Activated naive CD8-positive, alpha-beta T cell treated with anti-CD3 and anti-CD28 coated beads for 36 hours (primary cell): ENCODE results near the gene MYCBPAP. TPM values are rescaled to one million over a fixed set of nuclear protein-coding genes. Genes with fewer than 3 reads are reported as not detected.

Experiments used
- DNase-seq: peaks from one replicate; pipeline ENCODE4 v3.0.0; 2021
- H3K27ac Mint-ChIP-seq: one replicate; pipeline ENCODE4 v1.8.0; 2022; ENCODE audit warnings: mild to moderate bottlenecking, moderate library complexity, mixed read lengths
- H3K27me3 Mint-ChIP-seq: one replicate; pipeline ENCODE4 v1.8.0; 2022; ENCODE audit warnings: mild to moderate bottlenecking, mixed read lengths
- H3K36me3 Mint-ChIP-seq: one replicate; pipeline ENCODE4 v1.8.0; 2021; ENCODE audit warnings: mild to moderate bottlenecking, mixed read lengths
- H3K4me1 Mint-ChIP-seq: one replicate; pipeline ENCODE4 v1.8.0; 2021; ENCODE audit warnings: mixed read lengths
- H3K4me3 Mint-ChIP-seq: one replicate; pipeline ENCODE4 v1.8.0; 2022; ENCODE audit warnings: mild to moderate bottlenecking, moderate library complexity, mixed read lengths
- H3K9me3 Mint-ChIP-seq: one replicate; pipeline ENCODE4 v1.8.0; 2022; ENCODE audit warnings: mixed read lengths
- total RNA-seq, 2 experiments: library from RNA; stranded (reverse); gene quantifications; one replicate each; pipeline ENCODE4 v1.2.3, GENCODE V29; 2021

MYCBPAP gene
- total RNA-seq, 2 experiments from 2014 or later = 0.56 to 1.1 TPM

GRCh38 chr17:50493744-50494143 lies 14.5 kb upstream of the MYCBPAP start:
- H3K4me3 Mint-ChIP-seq = no peak overlapping the region
- no peak for DNase-seq
- no peak overlapping the region for H3K27ac Mint-ChIP-seq
- H3K9me3 Mint-ChIP-seq = no peaks in the 10 kb centered on the region
- H3K36me3 Mint-ChIP-seq = no peaks in the 10 kb centered on the region
- no peaks in the 10 kb centered on the region for H3K27me3 Mint-ChIP-seq
- no peaks in the 10 kb centered on the region for H3K4me1 Mint-ChIP-seq

GRCh38 chr17:50495217-50495823 lies 12.9 kb upstream of the MYCBPAP start:
- Mint-ChIP-seq H3K4me3 (no peak overlapping the region), H3K4me1 (no peaks in the 10 kb centered on the region), H3K36me3 (no peaks in the 10 kb centered on the region), H3K27ac (no peak overlapping the region), H3K9me3 (no peaks in the 10 kb centered on the region), H3K27me3 (no peaks in the 10 kb centered on the region)
- DNase-seq = no peak

- Mint-ChIP-seq H3K36me3 (no peaks in the 10 kb centered on the region), H3K9me3 (no peaks in the 10 kb centered on the region), H3K27ac (no peak overlapping the region), H3K27me3 (no peaks in the 10 kb centered on the region), H3K4me3 (no peak overlapping the region), H3K4me1 (no peaks in the 10 kb centered on the region)
- DNase-seq = no peak
These were observed 12.3 kb upstream of the MYCBPAP start for GRCh38 chr17:50495918-50496317.

GRCh38 chr17:50498021-50498874 lies 10.0 kb upstream of the MYCBPAP start:
- no peak for DNase-seq
- H3K4me3 Mint-ChIP-seq = no peak overlapping the region
- H3K27ac Mint-ChIP-seq = no peak overlapping the region
- H3K9me3 Mint-ChIP-seq = no peaks in the 10 kb centered on the region
- H3K27me3 Mint-ChIP-seq = no peaks in the 10 kb centered on the region
- H3K36me3 Mint-ChIP-seq = no peaks in the 10 kb centered on the region
- H3K4me1 Mint-ChIP-seq = no peaks in the 10 kb centered on the region

- Mint-ChIP-seq H3K27ac (no peak overlapping the region), H3K36me3 (no peaks in the 10 kb centered on the region), H3K27me3 (no peaks in the 10 kb centered on the region), H3K4me3 (no peak overlapping the region), H3K4me1 (peaks cover 5% of the 10 kb centered on the region), H3K9me3 (no peaks in the 10 kb centered on the region)
- DNase-seq = no peak
These were observed 9.0 kb upstream of the MYCBPAP start for GRCh38 chr17:50499270-50499669.

GRCh38 chr17:50499721-50500120 lies 8.5 kb upstream of the MYCBPAP start:
- no peak overlapping the region for H3K4me3 Mint-ChIP-seq
- H3K9me3 Mint-ChIP-seq = no peaks in the 10 kb centered on the region
- H3K27me3 Mint-ChIP-seq = no peaks in the 10 kb centered on the region
- H3K27ac Mint-ChIP-seq = no peak overlapping the region
- H3K4me1 Mint-ChIP-seq = peaks cover 8% of the 10 kb centered on the region
- H3K36me3 Mint-ChIP-seq = no peaks in the 10 kb centered on the region
- no peak for DNase-seq

GRCh38 chr17:50501054-50501453 lies 7.2 kb upstream of the MYCBPAP start:
- H3K27ac Mint-ChIP-seq = no peak overlapping the region
- no peak for DNase-seq
- no peaks in the 10 kb centered on the region for H3K9me3 Mint-ChIP-seq
- no peaks in the 10 kb centered on the region for H3K36me3 Mint-ChIP-seq
- H3K4me3 Mint-ChIP-seq = no peak overlapping the region
- peaks cover 9% of the 10 kb centered on the region for H3K4me1 Mint-ChIP-seq
- H3K27me3 Mint-ChIP-seq = no peaks in the 10 kb centered on the region

GRCh38 chr17:50502301-50502990 lies 5.8 kb upstream of the MYCBPAP start:
- H3K4me3 Mint-ChIP-seq = no peak overlapping the region
- no peaks in the 10 kb centered on the region for H3K36me3 Mint-ChIP-seq
- no peaks in the 10 kb centered on the region for H3K27me3 Mint-ChIP-seq
- DNase-seq = no peak
- H3K4me1 Mint-ChIP-seq = peaks cover 9% of the 10 kb centered on the region
- H3K27ac Mint-ChIP-seq = no peak overlapping the region
- no peaks in the 10 kb centered on the region for H3K9me3 Mint-ChIP-seq

GRCh38 chr17:50505591-50506130 lies 2.6 kb upstream of the MYCBPAP start:
- H3K4me3 Mint-ChIP-seq = no peak overlapping the region
- no peak overlapping the region for H3K27ac Mint-ChIP-seq
- no peaks in the 10 kb centered on the region for H3K36me3 Mint-ChIP-seq
- peaks cover 20% of the 10 kb centered on the region for H3K4me1 Mint-ChIP-seq
- no peaks in the 10 kb centered on the region for H3K27me3 Mint-ChIP-seq
- no peak for DNase-seq
- H3K9me3 Mint-ChIP-seq = no peaks in the 10 kb centered on the region

GRCh38 chr17:50506298-50506697 lies 1.9 kb upstream of the MYCBPAP start:
- H3K36me3 Mint-ChIP-seq = no peaks in the 10 kb centered on the region
- DNase-seq = no peak
- H3K27me3 Mint-ChIP-seq = no peaks in the 10 kb centered on the region
- peaks cover 26% of the 10 kb centered on the region for H3K4me1 Mint-ChIP-seq
- no peaks in the 10 kb centered on the region for H3K9me3 Mint-ChIP-seq
- no peak overlapping the region for H3K4me3 Mint-ChIP-seq
- no peak overlapping the region for H3K27ac Mint-ChIP-seq

GRCh38 chr17:50508573-50509460 lies 578 bp downstream of the MYCBPAP start:
- no peaks in the 10 kb centered on the region for H3K27me3 Mint-ChIP-seq
- peaks cover 32% of the 10 kb centered on the region for H3K4me1 Mint-ChIP-seq
- peak overlapping the region; percentile 85 for H3K4me3 Mint-ChIP-seq
- DNase-seq = no peak
- peak overlapping the region; percentile 54 for H3K27ac Mint-ChIP-seq
- H3K9me3 Mint-ChIP-seq = no peaks in the 10 kb centered on the region
- H3K36me3 Mint-ChIP-seq = no peaks in the 10 kb centered on the region

- Mint-ChIP-seq H3K27ac (peak overlapping the region; percentile 27), H3K36me3 (no peaks in the 10 kb centered on the region), H3K4me3 (peak overlapping the region; percentile 18), H3K27me3 (no peaks in the 10 kb centered on the region), H3K9me3 (no peaks in the 10 kb centered on the region), H3K4me1 (peaks cover 25% of the 10 kb centered on the region)
- DNase-seq = peak; percentile 57
These were observed 2.8 kb downstream of the MYCBPAP start for GRCh38 chr17:50511058-50511457.

GRCh38 chr17:50513495-50513894 lies 5.3 kb downstream of the MYCBPAP start:
- Mint-ChIP-seq H3K9me3 (no peaks in the 10 kb centered on the region), H3K4me3 (no peak overlapping the region), H3K36me3 (no peaks in the 10 kb centered on the region), H3K4me1 (peaks cover 21% of the 10 kb centered on the region), H3K27me3 (no peaks in the 10 kb centered on the region), H3K27ac (no peak overlapping the region)
- no peak for DNase-seq

- no peak overlapping the region for H3K4me3 Mint-ChIP-seq
- no peaks in the 10 kb centered on the region for H3K36me3 Mint-ChIP-seq
- no peak for DNase-seq
- H3K27me3 Mint-ChIP-seq = no peaks in the 10 kb centered on the region
- peaks cover 17% of the 10 kb centered on the region for H3K4me1 Mint-ChIP-seq
- H3K27ac Mint-ChIP-seq = no peak overlapping the region
- no peaks in the 10 kb centered on the region for H3K9me3 Mint-ChIP-seq
These were observed 6.1 kb downstream of the MYCBPAP start for GRCh38 chr17:50514388-50514787.
